Trophoblast cell (in vitro differentiated cells and primary cell): ENCODE data around the gene ENPP6.

ENCODE experiments used
- DNase-seq, 2 donors: peaks; one replicate each; pipeline ENCODE4 v3.0.0-alpha.2; 2016
- H2AFZ ChIP-seq: 2 replicates; pipeline ENCODE4 v1.6.1; 2013; ENCODE audit warnings: low read length, moderate library complexity, mild to moderate bottlenecking; ENCODE audit not compliant: insufficient read depth, poor library complexity
- H2AK5ac ChIP-seq: 2 replicates; pipeline ENCODE4 v1.6.1; 2013; ENCODE audit warnings: mild to moderate bottlenecking, low read length
- H2BK120ac ChIP-seq: 2 replicates; pipeline ENCODE4 v1.6.1; 2013; ENCODE audit warnings: low read length, mild to moderate bottlenecking, moderate library complexity; ENCODE audit not compliant: insufficient read depth, poor library complexity
- H2BK12ac ChIP-seq: 2 replicates; pipeline ENCODE4 v1.6.1; 2013; ENCODE audit warnings: mild to moderate bottlenecking, low read length, moderate library complexity
- H2BK5ac ChIP-seq: 2 replicates; pipeline ENCODE4 v1.6.1; 2013; ENCODE audit warnings: low read length, low read depth, moderate library complexity, mild to moderate bottlenecking; ENCODE audit not compliant: poor library complexity
- H3K14ac ChIP-seq: 2 replicates; pipeline ENCODE4 v1.6.1; 2013; ENCODE audit warnings: mild to moderate bottlenecking, low read length
- H3K18ac ChIP-seq: 2 replicates; pipeline ENCODE4 v1.6.1; 2013; ENCODE audit warnings: mild to moderate bottlenecking, low read length
- H3K23ac ChIP-seq: 2 replicates; pipeline ENCODE4 v1.6.1; 2013; ENCODE audit warnings: low read length
- H3K27ac ChIP-seq: 2 replicates; pipeline ENCODE4 v1.5.1; 2013; ENCODE audit warnings: low read depth, mild to moderate bottlenecking, inconsistent platforms, low read length, moderate library complexity
- H3K27me3 ChIP-seq: 2 replicates; pipeline ENCODE4 v1.6.1; 2013; ENCODE audit warnings: inconsistent platforms, mild to moderate bottlenecking, low read length, moderate library complexity; ENCODE audit not compliant: insufficient read depth
- H3K36me3 ChIP-seq, 2 experiments: 1 replicate in 1 of 2; 2 replicates in 1 of 2; pipeline ENCODE4 v1.6.1; 2013; ENCODE audit warnings: low read length in 2 of 2, mild to moderate bottlenecking in 2 of 2, moderate library complexity in 1 of 2; ENCODE audit not compliant: insufficient read depth in 2 of 2, control insufficient read depth in 1 of 2
- H3K4ac ChIP-seq: 2 replicates; pipeline ENCODE4 v1.6.1; 2013; ENCODE audit warnings: low read depth, mild to moderate bottlenecking, low read length, moderate library complexity
- H3K4me1 ChIP-seq, 2 experiments: 1 replicate in 1 of 2; 2 replicates in 1 of 2; pipeline ENCODE4 v1.6.1; 2013; ENCODE audit warnings: low read length in 2 of 2, mild to moderate bottlenecking in 2 of 2, moderate library complexity in 1 of 2; ENCODE audit not compliant: insufficient read depth in 2 of 2, control insufficient read depth in 1 of 2
- H3K4me2 ChIP-seq: 2 replicates; pipeline ENCODE4 v1.6.1; 2013; ENCODE audit warnings: inconsistent platforms, mild to moderate bottlenecking, low read length, moderate library complexity
- H3K4me3 ChIP-seq: 2 replicates; pipeline ENCODE4 v1.5.1; 2013; ENCODE audit warnings: mild to moderate bottlenecking, low read depth, low read length, inconsistent platforms
- H3K79me1 ChIP-seq: one replicate; pipeline ENCODE4 v1.6.1; 2013; ENCODE audit warnings: low read length
- H3K79me2 ChIP-seq: 2 replicates; pipeline ENCODE4 v1.6.1; 2013; ENCODE audit warnings: low read length, mild to moderate bottlenecking; ENCODE audit not compliant: control insufficient read depth, insufficient read depth, poor library complexity
- H3K9ac ChIP-seq: 2 replicates; pipeline ENCODE4 v1.6.1; 2013; ENCODE audit warnings: mild to moderate bottlenecking, low read length
- H3K9me3 ChIP-seq: 2 replicates; pipeline ENCODE4 v1.6.1; 2013; ENCODE audit warnings: low read depth, mild to moderate bottlenecking, control low read depth, inconsistent platforms, low read length; ENCODE audit not compliant: insufficient read depth
- H4K12ac ChIP-seq: 2 replicates; pipeline ENCODE4 v1.6.1; 2013; ENCODE audit warnings: low read depth, mild to moderate bottlenecking, low read length, moderate library complexity
- H4K8ac ChIP-seq: 2 replicates; pipeline ENCODE4 v1.6.1; 2013; ENCODE audit warnings: low read depth, mild to moderate bottlenecking, low read length, moderate library complexity
- H4K91ac ChIP-seq: one replicate; pipeline ENCODE4 v1.6.1; 2013; ENCODE audit warnings: low read depth, mild to moderate bottlenecking, low read length, moderate library complexity
- WGBS: extraction: QIAGEN DNeasy Blood & Tissue Kit; methylation state at CpG from one replicate; pipeline ENCODE4 v1.1.7; 2013; ENCODE audit warnings: missing lambda C conversion rate; ENCODE audit not compliant: insufficient read length, insufficient coverage; ENCODE audit errors: extremely low coverage; 5-methylcytosine and 5-hydroxymethylcytosine counted together

ENPP6 gene

DNA sequence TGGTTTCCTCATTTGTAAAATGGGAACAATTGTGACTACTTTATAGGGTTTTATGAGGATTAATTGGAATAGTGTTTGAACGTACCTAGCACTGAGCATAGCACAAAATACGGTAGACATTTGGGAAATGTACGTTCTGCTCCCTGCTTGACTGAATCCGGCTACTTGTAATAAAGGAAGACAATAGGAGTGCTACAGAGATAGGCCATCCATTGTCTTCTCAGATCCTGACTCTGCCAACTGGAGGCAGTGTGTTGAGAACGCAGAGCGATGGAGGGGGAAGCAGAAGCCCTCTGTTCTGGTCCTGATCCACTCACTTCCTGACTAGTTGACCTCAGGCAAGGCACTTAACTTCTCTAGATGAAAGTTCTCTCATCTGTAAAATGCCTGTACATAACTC, 26.4 kb downstream of the ENPP6 start:
- Histone ChIP-seq H3K9ac (no peak overlapping the region), H3K4ac (no peak overlapping the region), H3K79me1 (peaks cover 23% of the 10 kb centered on the region), H3K4me2 (no peak overlapping the region), H3K23ac (no peak overlapping the region), H4K8ac (no peak overlapping the region), H3K9me3 (peaks cover 2% of the 10 kb centered on the region), H3K18ac (no peak overlapping the region), H3K27ac (no peak overlapping the region), H2BK5ac (peak overlapping the region; percentile 45), H2BK12ac (peak overlapping the region; percentile 67), H3K4me3 (no peak overlapping the region), H2BK120ac (peak overlapping the region; percentile 21), H4K91ac (peak overlapping the region; percentile 75), H3K27me3 (no peaks in the 10 kb centered on the region), H4K12ac (no peak overlapping the region), H2AK5ac (peak overlapping the region; percentile 21), H3K4me1 (peaks cover 13 to 15% of the 10 kb centered on the region in 2 experiments), H3K36me3 (no peaks in the 10 kb centered on the region), H3K14ac (peak overlapping the region; percentile 27), H2AFZ (no peak overlapping the region), H3K79me2 (no peaks in the 10 kb centered on the region)
- DNase-seq: no peak
- no CpG with 5 or more reads among the region's 6 CpGs for WGBS

GRCh38 chr4:184190711-184191110, 27.0 kb downstream of the ENPP6 start:
- no CpG with 5 or more reads among the region's 4 CpGs for WGBS
- Histone ChIP-seq H2AK5ac (peak overlapping the region; percentile 84), H3K4me2 (no peak overlapping the region), H4K8ac (peak overlapping the region; percentile 82), H3K23ac (no peak overlapping the region), H3K36me3 (no peaks in the 10 kb centered on the region), H3K14ac (peak overlapping the region; percentile 74), H2AFZ (peak overlapping the region; percentile 21), H2BK120ac (peak overlapping the region; percentile 92), H3K9ac (no peak overlapping the region), H3K27ac (peak overlapping the region; percentile 92), H4K91ac (peak overlapping the region; percentile 95), H2BK12ac (peak overlapping the region; percentile 99), H3K4ac (peak overlapping the region; percentile 52), H3K9me3 (peaks cover 2% of the 10 kb centered on the region), H3K79me1 (peaks cover 23% of the 10 kb centered on the region), H3K4me1 (peaks cover 13 to 15% of the 10 kb centered on the region in 2 experiments), H3K4me3 (no peak overlapping the region), H4K12ac (no peak overlapping the region), H3K18ac (peak overlapping the region; percentile 94), H2BK5ac (peak overlapping the region; percentile 81), H3K79me2 (no peaks in the 10 kb centered on the region), H3K27me3 (no peaks in the 10 kb centered on the region)
- DNase-seq: no peak

GRCh38 chr4:184189966-184190365, 27.7 kb downstream of the ENPP6 start:
- Histone ChIP-seq H3K4me2 (peak overlapping the region; percentile 41), H3K23ac (no peak overlapping the region), H3K4me1 (peaks cover 13 to 15% of the 10 kb centered on the region in 2 experiments), H3K27ac (peak overlapping the region; percentile 92), H3K9me3 (peaks cover 2% of the 10 kb centered on the region), H3K14ac (no peak overlapping the region), H4K91ac (no peak overlapping the region), H3K18ac (no peak overlapping the region), H3K79me1 (peaks cover 23% of the 10 kb centered on the region), H3K4ac (no peak overlapping the region), H4K12ac (no peak overlapping the region), H2AK5ac (no peak overlapping the region), H2BK120ac (peak overlapping the region; percentile 92), H3K4me3 (no peak overlapping the region), H2BK5ac (peak overlapping the region; percentile 66), H2AFZ (no peak overlapping the region), H3K36me3 (no peaks in the 10 kb centered on the region), H3K27me3 (no peaks in the 10 kb centered on the region), H3K79me2 (no peaks in the 10 kb centered on the region), H3K9ac (no peak overlapping the region), H4K8ac (no peak overlapping the region), H2BK12ac (peak overlapping the region; percentile 99)
- peak in 1 of 2 donors; percentile 73 for DNase-seq
- WGBS: no CpG with 5 or more reads among the region's 4 CpGs

GRCh38 chr4:184188443-184189400, 29.0 kb downstream of the ENPP6 start:
- no peak overlapping the region for H3K4me3 ChIP-seq
- peak overlapping the region; percentile 92 for H2BK12ac ChIP-seq
- H3K23ac ChIP-seq: no peak overlapping the region
- peaks cover 13 to 15% of the 10 kb centered on the region in 2 experiments for H3K4me1 ChIP-seq
- H3K27ac ChIP-seq: peak overlapping the region; percentile 66
- H4K91ac ChIP-seq: peak overlapping the region; percentile 89
- no peak overlapping the region for H3K4ac ChIP-seq
- no peak overlapping the region for H4K12ac ChIP-seq
- no peaks in the 10 kb centered on the region for H3K79me2 ChIP-seq
- no peak overlapping the region for H2BK5ac ChIP-seq
- H3K9me3 ChIP-seq: peaks cover 2% of the 10 kb centered on the region
- no peak overlapping the region for H3K4me2 ChIP-seq
- H4K8ac ChIP-seq: no peak overlapping the region
- no peak overlapping the region for H3K9ac ChIP-seq
- no peak overlapping the region for H2AFZ ChIP-seq
- peak overlapping the region; percentile 55 for H3K14ac ChIP-seq
- peaks cover 19% of the 10 kb centered on the region for H3K79me1 ChIP-seq
- no peak for DNase-seq
- peak overlapping the region; percentile 69 for H3K18ac ChIP-seq
- H3K36me3 ChIP-seq: no peaks in the 10 kb centered on the region
- peak overlapping the region; percentile 67 for H2BK120ac ChIP-seq
- peak overlapping the region; percentile 67 for H2AK5ac ChIP-seq
- no CpG with 5 or more reads among the region's 12 CpGs for WGBS
- no peaks in the 10 kb centered on the region for H3K27me3 ChIP-seq
